GM19043 (cell line): ENCODE results near the gene SMIM45.
"Not testable (repeated sequence)": the region's sequence is repeated elsewhere in the genome, so short reads cannot be mapped to it uniquely, and the experiment has no call there.

Experiments
- ATAC-seq: cut with Tn5 transposase; IDR thresholded peaks from one replicate; pipeline ENCODE4 v1.9.1; 2021; ENCODE audit warnings: low read depth; ENCODE audit not compliant: unreplicated experiment

The SMIM45 gene

DNA sequence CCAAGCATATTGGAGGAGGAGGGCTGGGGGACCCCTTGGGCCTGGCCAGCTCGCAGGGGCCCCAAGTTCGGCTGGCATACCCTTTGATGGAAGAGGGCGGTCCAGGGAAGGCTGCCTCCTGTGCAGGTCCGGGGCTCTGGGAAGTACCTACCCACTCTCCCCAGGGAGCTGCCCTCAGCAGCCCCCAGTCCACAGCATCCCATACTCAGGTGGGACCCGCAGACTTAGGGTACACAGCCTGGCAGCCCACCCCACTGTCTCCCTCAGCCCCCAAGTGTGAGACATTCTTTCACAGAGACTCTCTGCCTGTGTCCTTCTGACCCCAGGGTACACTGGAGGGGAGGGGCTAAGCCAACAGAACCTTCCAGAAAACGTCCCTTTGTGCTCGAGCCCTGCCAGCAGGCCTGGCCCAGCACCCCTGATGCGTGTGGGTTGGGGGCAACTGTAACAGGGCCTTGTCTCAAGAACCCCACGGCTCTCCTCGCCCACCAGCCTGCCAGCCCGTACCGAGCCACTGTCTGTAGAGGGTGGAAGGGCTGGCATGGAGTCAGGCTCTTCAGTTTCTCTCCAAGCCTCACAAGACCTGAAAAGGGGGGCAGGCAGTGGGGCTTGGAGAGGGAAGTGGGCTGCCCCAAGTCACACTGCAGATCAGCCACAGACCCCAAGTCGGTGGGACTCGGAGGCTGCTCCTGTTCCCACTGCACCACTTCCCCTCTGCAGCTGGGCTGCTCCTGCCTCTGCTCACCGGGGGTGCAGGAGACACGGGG lies 18.4 kb upstream of the SMIM45 start:
- no peak for ATAC-seq

DNA sequence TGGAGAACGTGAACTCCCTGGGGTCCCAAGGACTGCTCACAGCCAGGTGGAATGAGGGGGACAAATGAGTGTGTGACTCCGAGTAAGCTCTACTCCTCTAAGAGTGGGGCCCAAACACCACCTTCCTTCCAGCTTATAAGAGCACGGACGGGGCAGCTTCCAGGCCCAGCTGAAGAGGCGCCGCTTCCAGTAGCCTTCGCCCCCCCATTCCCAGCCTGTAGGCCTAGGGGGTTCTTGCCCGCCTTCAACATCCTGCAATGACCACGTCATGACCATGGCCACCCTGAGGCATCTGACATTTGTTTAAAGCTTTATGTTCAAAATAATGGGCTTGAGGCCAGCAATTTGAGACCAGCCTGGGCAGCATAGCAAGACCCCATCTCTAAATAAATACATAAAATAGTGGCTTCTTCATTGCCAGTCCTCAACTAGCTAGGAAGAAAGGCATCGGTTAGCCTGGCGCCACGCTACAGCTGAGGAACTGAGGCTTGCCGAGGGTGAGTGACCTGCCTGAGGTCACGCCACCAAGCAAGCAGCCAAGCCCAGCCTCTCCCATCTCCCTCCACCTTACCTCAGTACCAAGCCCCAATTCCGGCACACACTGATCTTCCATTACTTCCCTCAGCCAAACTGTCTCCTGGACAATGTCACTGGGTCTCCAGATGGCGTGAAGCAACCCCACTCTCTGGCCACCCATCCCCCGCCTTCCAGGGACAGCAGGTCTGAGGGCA lies 17.5 kb upstream of the SMIM45 start:
- ATAC-seq, result no peak

DNA sequence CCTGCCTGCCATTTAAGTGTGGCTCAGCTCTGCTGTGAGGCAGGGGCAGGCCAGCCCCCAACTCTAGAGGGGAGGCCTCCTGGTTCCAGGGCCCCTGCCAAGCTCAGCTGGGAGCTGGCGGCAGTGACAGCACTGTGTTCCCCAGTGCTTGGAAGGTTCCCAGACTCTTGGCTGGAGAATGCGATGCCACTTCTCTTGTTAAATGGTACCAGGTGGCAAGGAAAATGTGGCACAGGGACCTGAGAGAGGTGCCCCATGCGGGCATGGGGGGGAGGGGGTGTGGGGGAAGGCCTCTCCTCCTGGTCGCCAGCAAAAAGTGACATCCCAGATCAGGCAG lies 17.0 kb upstream of the SMIM45 start:
- ATAC-seq, result no peak

GRCh38 chr22:41935509-41935908 lies 16.4 kb upstream of the SMIM45 start:
- ATAC-seq, result no peak

GRCh38 chr22:41936894-41937169 lies 15.1 kb upstream of the SMIM45 start:
- ATAC-seq, result no peak

GRCh38 chr22:41939981-41940831 lies 11.7 kb upstream of the SMIM45 start:
- ATAC-seq, result peak; percentile 55

- peak; percentile 35 for ATAC-seq
Observed at GRCh38 chr22:41940832-41941765, 10.9 kb upstream of the SMIM45 start.

- no peak for ATAC-seq
Observed at GRCh38 chr22:41943661-41944209, 8.2 kb upstream of the SMIM45 start.

- ATAC-seq, result peak; percentile 81
Observed at GRCh38 chr22:41946629-41947423, 5.1 kb upstream of the SMIM45 start, which contains the start of gene CENPM. Gene CENPM, minus strand, starts transcription at chr22:41947152. Its CDS starts 76 bp downstream, at chr22:41947076.

GRCh38 chr22:41947424-41948080 lies 4.4 kb upstream of the SMIM45 start:
- no peak for ATAC-seq

- no peak for ATAC-seq
Observed at GRCh38 chr22:41948142-41948541, 3.8 kb upstream of the SMIM45 start.

DNA sequence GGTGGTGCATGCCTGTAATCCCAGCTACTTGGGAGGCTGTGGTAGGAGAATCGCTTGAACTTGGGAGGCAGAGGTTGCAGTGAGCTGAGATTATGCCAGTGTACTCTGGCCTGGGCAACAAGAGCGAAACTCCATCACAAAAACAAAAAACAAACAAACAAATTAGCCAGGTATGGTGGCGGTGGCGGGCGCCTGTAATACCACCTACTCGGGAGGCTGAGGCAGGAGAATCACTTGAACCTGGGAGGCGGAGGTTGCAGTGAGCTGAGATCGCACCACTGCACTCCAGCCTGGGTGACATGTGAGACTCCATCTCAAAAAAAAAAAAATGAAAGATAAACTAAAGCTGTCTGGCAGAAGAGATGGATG lies 3.0 kb upstream of the SMIM45 start:
- not testable (repeated sequence) for ATAC-seq

GRCh38 chr22:41949297-41949965 lies 2.5 kb upstream of the SMIM45 start:
- no peak for ATAC-seq

- no peak for ATAC-seq
Observed at GRCh38 chr22:41952713-41953112, 763 bp downstream of the SMIM45 start.

DNA sequence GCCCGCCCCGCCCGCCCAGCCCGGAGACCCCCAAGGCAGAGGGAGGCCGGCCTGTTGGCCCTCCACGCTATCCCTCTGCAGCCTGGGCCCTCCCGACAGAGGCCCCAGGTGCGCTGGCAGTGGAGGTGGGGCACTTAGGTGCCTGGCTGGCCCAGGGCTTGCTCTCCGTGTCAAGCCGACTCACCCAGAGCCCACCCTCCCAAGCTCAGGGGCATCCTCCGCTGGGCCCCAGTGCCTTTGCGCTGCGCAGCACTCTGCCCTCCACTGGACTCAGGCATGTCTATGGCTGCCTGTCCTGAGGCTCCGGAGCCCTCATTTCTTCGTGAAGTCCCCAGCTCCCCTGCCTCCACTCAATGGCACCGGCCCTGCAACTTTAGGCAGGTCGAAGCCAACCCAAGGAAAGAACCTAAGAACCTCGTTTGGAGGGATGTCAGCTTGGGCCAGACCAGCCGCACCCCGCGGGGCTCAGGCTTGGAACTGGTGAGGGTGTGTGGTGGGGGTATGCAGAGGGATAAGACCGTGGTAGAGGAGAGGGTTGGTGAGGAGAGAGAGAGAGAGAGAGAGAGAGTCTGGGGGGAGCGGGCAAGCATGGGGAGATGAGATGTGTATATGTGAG lies 6.1 kb downstream of the SMIM45 start:
- no peak for ATAC-seq

DNA sequence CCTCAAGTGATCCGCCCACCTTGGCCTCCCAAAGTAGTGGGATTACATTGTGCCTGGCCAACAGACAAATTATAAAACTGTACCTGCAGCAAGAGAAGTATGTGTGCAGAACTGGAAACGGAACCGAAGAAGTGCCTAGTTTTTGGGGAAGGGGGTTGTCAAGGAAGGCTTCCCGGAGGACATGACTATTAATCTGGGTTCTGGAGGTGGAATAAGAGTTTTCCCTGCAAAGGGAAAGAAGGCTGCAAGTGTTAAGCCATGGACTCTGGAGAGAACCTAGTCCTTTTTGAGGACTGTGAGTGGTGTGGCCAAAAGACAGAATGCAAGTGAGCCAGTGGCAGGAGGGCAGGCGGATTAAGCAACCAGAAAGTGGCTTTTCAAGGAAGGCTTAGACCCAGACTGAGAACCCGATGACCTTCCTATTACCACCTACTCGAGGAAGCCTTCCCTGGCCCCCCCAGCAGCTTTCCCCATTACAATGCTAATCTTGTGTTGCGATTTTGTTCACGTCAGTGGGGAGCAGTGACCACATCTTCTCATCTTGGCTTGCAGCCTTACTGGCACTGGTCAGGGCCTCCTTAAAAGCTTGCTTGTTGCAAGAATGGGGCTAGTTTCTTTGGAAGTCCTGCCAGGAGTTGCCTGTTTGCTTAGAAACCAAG lies 11.6 kb downstream of the SMIM45 start:
- ATAC-seq, result no peak

DNA sequence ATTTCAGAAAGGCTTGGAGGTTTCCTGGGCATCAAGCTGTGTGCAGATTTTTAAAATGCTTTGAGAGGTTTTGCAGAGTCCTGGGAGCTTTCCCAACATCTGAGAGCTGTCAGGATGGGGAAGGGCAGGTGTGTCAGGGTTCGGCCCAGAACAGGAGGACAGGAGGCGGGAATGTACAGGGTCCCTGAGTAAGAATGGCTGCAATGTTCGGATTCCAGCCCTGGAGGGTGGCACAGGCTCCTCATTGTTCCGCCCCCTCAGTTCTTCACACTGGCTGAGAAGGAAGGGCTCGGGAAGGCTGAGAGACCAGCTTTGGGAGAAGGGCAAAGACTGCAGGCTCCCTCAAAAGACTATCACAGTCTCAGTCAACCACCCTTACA lies 12.2 kb downstream of the SMIM45 start:
- no peak for ATAC-seq
